ENCODE data around the gene ZSCAN9.

ZSCAN9 gene

DNA sequence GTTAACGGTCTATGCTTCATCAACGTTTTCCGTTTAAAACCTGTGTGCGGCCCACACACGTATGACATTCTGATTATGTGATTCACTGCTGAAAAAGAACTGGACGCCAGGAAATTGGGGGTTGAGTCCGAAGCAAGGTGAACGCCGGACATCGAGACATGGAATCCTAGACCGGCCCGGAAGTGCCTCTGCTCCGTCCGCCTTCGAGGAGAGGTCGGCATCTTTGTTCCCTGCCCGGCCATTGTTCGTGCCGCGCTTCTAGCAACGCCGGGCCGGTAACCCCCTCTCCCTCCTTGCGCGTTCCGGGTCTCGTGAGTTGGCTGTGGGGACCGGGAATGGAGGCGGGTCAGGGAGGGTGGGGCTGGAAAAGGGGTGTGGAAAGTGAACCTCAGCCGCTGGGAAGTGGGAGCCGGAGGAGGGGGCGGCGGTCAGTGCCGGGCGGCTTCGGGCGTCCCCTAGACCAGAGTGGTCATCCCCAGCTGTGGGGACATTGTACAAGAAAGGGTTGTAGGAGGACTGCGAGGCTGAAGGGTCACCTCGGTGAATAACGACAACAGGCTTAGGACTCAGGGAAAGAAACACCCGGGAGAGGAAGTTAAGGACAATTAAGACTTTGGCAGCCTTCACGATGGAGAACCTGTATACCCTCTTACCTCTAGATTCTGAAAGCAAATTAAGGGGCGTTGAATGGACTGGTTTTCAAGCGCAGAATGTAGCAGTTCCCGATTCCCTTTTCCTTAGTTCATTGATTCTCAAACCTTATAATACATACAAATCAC, at the start of gene ZSCAN9:
Gene ZSCAN9, plus strand, starts transcription at position 220 of the 779 bp plus-strand sequence. CDS start 1,810 bp downstream, outside the sequence.
- DNase-seq (ENCODE audit: low read depth in 2 of 2), result peak in 1 of 2 experiments; percentile 28

DNA sequence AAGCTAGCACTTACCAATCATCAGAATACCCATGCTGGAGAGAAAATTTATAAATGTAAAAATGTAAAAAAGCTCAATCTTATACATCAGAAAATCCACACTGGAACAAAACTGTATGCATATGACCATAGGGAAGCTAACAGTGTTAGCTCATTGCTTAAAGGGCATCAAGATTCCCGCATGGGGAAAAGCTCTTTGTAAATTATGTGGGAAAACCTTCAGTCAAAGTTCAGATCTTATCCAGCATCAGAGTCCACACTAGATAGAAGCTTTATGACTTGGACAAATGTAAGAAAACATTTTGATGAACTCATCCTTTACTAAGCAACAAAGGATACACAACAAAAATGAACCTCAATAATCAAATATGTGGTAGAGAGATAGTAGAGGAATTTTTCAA, 48.7 kb upstream of the ZSCAN9 start:
- no peak for DNase-seq (ENCODE audit: low read depth in 2 of 2)

DNA sequence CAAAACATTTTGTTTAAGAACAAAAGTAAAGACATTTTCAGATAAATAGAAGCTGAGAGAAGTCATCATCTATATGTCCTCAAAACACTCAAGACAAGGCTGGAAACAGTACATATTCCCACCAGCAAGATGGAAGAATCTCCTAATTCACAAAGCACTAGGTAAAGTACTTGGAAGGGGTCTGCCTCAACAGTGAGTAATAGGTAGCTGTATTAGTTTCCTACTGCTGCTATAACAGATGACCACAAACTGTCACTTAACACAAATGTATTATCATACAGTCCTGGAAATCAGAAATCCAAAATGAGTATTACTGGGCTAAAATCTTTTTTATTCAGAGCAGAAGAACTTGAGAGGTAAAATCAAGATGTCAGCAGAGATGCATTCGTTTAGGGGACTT, 42.8 kb upstream of the ZSCAN9 start:
- no peak for DNase-seq (ENCODE audit: low read depth in 2 of 2)

DNA sequence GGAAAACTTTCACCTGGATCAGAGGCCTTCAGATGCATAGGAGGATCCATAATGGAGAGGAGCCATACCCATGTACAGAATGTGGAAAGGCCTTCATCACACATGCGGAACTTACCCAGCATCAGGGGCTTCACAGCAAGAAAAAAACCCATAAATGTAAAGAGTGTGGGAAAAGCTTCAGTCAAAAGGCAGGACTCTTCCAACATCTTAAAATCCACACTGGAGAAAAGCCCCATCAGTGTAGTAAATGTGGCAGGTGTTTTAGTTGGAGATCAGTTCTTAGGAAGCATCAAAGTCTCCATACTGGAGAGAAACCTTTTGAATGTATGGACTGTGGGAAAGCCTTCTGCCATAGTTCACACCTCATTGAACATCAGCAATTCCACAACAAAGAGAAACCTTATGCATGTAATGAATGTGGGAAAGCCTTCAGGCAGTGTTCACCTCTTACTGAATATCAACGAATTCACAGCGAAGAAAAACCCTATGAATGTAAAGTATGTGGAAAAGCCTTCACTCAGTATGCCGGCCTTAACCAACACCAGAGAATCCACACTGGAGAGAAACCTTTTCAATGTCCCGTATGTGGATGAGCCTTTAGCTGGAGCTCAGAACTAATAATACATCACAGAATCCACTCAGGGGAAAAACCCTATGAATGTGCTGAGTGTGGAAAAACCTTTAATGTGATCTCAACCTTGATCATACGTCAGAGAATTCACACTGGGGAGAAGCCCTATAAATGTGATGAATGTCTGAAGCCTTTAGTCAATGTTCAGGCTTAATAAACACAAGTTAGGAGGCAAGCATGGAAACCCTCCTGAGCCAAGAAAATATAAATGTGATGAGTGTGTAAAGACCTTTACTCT, 36.7 kb upstream of the ZSCAN9 start:
- DNase-seq (ENCODE audit: low read depth in 2 of 2), result no peak

DNA sequence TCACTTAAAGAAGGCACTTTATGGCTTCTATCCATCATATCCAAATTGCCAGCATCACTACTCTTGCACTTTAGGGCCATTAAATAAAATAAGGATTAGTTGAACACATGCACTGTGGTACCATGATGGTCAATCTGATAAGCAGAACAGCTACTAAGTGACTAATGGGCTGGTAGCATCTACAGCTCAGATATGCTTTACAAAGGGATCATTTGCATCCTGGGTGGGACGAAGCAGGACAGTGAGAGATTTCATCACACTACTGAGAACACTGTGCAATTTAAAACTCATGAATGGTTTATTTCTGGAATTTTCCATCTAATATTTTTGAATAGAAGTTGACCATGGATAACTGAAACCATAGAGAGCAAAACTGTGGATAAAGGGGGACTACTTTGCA, 25.1 kb upstream of the ZSCAN9 start:
- no peak for DNase-seq (ENCODE audit: low read depth in 2 of 2)

DNA sequence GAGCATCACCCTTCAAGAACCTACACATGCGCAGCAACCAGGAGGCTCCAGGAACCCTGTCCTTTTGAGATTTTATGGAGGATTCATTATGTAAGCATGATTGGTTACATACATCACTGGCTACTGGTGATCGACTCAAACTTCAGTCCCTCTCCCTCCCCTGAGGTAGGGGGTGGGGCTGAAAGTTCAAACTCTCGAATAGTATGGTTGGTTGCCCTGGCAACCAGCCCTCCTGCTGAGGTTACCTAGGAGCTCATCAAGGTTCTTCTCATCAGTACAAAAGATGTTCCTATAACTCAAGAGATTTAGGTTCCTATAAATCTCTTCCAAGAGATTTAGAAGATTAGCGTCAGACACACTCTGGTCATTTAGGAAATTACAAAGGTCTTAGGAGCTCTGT, 21.9 kb upstream of the ZSCAN9 start:
- DNase-seq (ENCODE audit: low read depth in 2 of 2), result no peak

DNA sequence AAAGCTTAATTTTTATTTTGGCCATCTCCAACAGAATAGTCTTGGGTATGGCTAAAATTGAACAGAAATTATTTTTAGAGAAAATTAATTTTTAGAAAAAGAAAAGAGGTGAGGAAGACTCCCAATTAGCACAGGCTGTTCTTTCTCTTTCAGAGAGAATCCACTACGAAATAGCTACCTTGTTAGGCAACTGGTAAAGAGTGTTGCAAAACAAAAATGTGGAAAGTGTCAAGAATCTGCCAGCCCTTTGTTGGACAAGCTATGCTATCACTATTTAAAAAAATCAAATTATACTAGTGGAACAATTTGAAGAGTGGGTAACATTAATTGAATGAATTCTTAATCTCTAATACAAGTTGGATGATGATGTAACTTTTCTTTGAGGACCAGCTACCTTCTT, 19.2 kb upstream of the ZSCAN9 start:
- DNase-seq (ENCODE audit: low read depth in 2 of 2), result no peak

DNA sequence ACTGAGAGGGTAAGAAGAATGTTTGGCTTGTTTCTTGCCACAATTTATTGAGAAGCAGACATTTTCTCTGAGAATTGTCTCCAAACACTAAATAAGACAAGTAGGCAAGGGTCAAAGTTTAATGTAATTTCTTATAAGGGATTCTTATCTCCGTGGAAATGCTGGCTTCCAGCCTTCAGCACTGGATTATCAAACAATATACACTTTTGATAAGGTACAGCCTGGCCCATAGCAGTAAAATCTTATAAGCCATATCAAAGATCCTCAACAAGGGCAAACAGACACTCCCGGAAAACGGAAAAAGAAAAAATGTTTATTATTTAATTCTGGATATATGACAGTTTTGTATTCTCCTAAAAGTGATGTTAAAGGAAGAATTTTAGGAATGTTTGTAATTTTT, 18.5 kb upstream of the ZSCAN9 start:
- DNase-seq (ENCODE audit: low read depth in 2 of 2), result no peak

DNA sequence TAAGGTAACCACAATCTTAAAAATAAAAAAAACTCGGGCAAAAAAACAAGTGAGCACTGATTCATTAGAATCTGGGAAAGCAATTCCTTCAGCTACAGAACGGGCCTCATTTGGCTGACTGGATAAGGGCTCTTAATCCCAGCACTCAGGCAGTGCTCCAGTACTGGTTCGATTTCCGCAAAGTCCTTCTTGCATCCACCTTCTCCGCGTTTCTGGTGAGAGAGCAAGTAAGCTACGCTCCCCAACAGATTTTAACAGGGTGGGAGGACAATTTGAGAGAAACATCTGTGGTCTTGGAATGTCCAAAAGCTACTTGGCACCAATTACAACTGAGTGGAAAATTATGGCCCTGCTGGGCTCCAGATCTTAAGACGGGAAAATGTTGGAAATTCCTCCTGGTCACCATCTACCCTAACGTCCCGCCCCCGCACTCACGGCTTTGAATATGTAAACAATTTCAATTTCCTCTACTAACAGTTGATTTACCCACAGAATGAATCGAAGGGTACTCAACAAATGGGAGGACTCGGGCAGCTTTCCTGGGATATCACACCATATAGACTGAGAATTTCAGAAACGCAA, 18.1 kb upstream of the ZSCAN9 start:
- no peak for DNase-seq (ENCODE audit: low read depth in 2 of 2)

DNA sequence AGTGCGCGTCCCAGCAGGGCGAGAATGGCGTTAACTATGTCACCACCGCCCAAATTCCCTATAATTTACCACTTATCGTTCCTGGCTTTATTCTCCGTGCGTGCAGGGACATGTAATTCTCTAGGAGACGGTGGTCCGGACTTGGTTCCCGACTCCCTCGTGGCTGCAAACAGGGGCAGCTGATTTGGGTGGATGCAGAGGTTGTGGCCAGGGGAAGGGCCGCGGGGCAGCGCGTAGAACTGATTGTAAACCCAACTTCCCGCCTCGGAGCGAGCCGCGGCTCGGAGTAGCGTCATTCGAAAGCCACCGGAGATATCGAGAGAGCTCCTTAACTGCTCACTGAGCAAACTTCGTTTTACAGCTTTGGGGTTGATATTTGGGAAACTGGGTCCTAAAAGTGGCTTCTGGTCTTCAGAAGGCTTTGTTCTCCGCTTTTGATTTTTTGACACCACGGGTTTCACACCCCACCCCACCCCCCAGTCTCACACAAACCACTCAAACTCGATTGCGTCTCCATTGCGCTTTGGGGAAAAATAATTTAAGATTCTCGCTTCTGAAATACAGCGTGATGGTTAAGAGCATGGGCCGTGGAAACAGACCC, 17.5 kb upstream of the ZSCAN9 start:
- DNase-seq (ENCODE audit: low read depth in 2 of 2), result no peak

DNA sequence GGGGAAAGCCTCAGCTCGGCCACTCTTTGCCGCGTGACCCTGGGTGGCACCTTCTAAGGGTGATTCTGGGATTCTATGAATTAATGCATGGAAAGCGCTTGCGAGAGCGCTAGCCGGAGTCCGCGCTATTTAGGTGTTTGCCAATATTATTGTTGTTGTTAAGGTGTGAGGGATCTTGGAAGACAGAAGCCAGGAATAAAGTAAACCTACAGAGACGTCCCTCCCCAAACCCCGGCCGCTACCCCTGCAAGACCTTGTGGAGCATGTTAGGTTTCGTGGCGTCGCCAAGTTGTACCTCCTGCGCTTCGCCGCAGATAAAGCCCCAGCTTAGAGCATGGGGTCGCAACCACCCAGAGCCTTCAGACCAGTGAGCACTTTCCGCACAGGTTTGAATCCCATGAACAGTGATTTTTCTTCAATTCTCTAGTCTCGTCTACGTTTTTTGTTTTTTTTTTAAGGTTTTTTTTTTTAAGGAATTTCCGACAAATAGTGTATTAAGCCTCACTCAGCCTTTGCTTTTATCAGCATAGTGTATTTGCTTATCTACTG, 16.9 kb upstream of the ZSCAN9 start:
- DNase-seq (ENCODE audit: low read depth in 2 of 2), result no peak

DNA sequence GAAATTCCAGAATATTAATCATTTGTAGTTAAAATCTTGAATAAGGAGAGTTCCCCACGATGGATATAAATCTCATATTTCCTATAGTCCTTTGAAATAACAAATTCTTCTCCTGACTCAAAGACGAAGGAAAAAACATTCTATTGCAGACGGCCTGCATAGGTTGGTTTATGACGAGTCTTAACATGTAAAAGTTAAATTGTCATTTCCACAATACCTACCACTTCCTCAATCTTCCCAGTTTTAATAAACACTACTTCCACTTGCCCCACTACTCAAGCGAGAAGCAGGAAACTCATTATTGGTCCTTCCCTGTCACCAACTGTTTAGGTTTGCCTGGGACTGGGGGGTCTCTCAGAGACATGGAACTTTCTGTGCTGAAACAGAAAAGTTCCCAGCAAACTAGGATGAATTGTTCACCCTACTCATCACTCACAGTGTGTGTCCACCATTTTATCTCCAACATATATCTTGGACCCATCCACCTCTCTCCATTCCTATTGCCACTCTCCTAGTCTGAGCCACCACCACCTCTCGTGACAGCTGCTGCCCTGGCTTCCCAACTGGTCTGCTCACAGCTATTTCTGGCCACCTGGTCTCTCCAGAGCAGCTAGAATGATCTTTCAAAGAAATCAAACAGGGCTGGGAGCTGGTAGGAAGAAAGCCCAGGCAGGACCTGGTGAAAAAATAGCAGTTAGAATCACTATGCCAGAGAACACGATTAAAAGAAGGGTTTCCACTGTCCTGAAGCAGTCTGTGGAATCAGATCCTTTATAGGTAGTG, 15.1 kb upstream of the ZSCAN9 start:
- DNase-seq (ENCODE audit: low read depth in 2 of 2), result no peak

DNA sequence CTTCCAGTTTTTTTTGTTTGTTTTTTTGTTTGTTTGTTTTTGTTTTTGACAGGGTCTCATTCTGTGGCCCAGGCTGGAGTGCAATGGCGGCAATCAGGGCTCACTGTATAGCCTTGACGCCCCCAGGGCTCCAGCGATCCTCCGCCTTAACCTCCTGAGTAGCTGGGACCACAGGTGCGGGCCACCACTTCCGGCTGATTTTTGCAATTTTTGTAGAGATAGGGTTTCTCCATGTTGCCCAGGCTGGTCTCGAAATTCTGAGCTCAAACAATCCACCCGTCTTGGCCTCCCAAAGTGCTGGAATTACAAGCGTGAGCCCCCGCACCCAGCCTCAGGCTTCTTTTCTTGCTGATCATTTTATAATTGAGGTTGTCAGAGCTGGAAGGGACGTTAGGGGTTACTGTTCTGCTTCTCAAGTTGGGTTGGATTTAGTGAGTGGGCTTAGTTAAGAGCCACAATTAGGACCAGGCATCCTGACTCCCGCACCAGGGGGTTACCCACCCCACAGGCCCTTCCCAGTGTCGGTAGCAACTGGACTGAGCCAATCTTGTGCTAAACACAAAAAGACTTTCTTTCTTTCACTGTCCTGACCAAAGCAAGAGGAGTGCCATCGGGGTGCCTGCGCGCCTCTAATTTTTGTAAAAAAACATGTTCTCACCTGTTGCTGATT, 13.1 kb upstream of the ZSCAN9 start:
- no peak for DNase-seq (ENCODE audit: low read depth in 2 of 2)

DNA sequence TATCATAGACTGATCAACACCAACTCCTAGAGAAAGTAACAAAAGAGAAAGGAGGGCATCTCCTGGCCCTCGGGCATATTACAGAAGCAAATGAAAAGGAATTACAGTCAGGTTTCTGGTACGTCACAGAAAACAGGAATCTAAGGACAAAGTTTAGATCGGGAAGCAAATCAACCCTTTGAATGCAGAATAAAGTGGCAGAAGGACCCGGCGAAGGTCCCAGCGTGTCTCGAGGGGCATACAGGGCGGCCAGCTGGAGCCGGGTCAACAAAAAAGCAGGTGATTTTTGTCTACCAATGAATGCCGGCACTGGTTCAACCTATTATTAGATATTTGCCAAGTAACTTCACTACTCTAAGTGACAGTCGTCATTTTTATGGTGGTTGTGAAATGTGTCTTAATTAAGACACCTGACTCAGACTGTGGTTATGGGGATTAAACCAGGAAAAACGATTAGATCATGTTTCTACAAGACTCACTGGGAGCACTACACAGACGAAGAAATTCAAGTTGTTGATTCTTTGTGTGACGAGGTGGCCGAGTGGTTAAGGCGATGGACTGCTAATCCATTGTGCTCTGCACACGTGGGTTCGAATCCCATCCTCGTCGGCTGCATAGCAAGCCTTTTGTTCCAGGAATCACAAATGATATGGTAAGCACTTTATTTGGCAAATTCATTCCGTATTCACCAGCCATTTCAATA, 12.4 kb upstream of the ZSCAN9 start:
- peak; percentile 67 to 71 for DNase-seq (ENCODE audit: low read depth in 2 of 2)

DNA sequence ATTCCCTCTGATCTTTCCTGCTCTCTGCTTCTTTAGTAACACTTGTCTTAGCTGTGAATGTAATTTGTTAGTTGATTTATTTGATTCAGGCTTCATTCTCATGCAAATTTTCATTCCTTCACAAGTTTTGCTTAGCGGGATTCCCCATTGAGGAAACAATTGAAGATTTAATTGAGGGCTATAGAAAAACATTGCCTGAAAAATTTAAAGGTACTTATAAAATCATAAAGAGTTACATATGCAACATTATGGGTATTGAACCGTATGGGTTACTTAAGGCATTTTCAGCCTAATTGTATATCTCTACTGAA, 11.9 kb upstream of the ZSCAN9 start:
- no peak for DNase-seq (ENCODE audit: low read depth in 2 of 2)

DNA sequence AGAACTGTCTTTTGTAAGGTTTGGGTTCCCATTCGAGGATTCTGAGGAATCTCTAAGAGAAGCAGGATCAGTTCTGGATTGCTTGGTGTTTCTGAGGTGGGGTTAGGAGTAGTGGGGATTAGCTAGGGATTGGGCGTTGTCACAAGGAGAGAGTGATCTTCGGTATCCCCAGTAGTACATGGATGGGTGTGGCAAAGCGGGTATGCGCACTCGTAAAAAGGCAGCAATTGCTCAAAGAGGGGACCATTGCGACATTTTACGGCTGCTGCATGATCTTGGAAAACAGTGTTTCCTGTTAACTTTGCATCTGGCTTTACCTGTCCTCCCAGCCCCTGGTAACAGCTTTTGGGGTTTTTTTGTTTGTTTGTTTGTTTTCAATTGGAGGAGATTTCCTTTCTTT, 9.7 kb upstream of the ZSCAN9 start:
- DNase-seq (ENCODE audit: low read depth in 2 of 2), result no peak

DNA sequence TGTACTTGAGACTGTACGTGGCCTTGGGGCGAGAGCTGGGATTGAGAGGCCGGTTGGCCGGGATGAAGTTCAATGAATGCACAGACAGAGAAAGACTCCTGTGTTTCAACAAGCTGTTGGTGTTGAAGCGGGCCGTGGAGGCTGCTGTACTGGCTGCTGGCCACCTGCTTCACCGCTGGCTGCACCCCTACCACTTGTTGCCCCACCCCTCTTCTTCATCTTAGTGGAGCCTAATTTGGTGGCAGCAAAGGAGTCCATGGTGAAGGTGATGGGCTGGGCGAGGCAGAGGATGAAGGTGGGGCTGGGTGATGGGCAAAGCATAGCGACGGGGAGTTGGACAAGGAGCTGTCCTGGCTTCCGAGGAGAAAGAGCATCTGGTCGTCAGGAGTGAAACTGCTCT, 7.2 kb upstream of the ZSCAN9 start:
- no peak for DNase-seq (ENCODE audit: low read depth in 2 of 2)

DNA sequence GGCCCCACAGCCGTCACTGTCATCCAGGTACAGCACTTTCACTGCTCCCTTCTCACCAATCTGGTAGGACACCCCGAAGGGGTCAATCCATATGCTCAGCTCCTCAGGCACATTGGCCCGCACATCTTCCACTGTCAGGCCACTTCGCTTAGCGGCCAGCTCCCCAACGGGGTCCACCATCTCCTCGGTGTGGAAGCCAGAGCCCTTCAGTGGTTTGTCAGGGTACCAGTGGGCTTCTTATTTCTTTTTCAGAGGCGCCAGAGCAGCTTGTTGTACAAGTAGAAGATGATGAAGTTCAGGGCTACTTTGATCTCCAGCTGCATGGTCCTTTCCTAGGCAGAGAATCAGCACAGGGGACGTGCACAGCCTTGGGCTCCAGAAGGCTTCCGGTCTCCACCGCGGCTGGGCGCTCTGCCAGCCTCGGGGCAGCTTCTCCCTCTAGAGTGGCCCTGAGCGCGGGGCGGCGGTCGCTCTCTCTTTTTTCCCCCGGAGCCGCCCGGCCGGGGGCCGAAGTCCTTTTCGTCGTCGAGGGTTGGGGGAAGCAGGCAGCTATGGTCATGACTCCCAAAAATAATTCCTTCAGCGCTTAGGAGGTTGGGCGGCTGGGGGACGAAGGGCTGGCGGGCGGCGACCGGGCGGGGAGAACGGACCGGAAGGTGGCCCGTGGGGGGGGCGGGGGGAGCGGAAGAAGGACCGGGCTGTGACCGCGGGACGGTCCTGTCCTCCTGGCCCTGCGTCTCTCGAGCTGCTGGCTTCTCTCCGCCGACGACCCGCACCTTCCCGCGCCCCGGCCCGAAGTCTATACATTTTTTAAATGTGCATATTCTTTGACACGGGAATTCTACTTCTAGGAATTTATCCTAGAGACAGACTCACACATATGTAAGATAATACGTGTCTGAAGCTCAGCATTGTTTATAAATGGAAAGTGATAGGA, 6.5 kb upstream of the ZSCAN9 start:
- peak in 1 of 2 experiments; percentile 41 for DNase-seq (ENCODE audit: low read depth in 2 of 2)

Measured in stimulated activated CD4-positive, alpha-beta T cell treated with anti-CD3 and anti-CD28 coated beads, Interleukin-12 subunit alpha, Interleukin-12 subunit beta, amount 100 ng/mL, for 24 hours (primary cell).